ENCODE data around the gene MORF4L2. TPM values are rescaled to one million over a fixed set of nuclear protein-coding genes. Genes with fewer than 3 reads are reported as not detected.
"Not testable (repeated sequence)": the region's sequence is repeated elsewhere in the genome, so short reads cannot be mapped to it uniquely, and the experiment has no call there.

Gene MORF4L2
- total RNA-seq, 2 experiments from 2014 or later, result 201 to 212 TPM

- DNase-seq, result no peak
- Mint-ChIP-seq H3K4me1 (ENCODE audit: low read depth) (peaks cover 8% of the 10 kb centered on the region), H3K27ac (no peak overlapping the region), H3K9me3 (no peaks in the 10 kb centered on the region), H3K4me3 (no peak overlapping the region), H3K36me3 (ENCODE audit: low read depth) (no peaks in the 10 kb centered on the region), H3K27me3 (peaks cover 21% of the 10 kb centered on the region)
- no peaks in the 10 kb centered on the region for H3K9me3 ChIP-seq (ENCODE audit: control insufficient read depth in 1 of 2, insufficient read depth in 1 of 2, low read length in 2 of 2)
- CTCF ChIA-PET, result no interaction called here
- no peak overlapping the region for H3K27ac ChIP-seq (ENCODE audit: low read depth in 1 of 2, low read length in 2 of 2)
- no peak overlapping the region for H3K4me3 ChIP-seq (ENCODE audit: low read length)
- TF ChIP-seq CTCF (IDR thresholded peaks at IDR 0.05), result no peak
- no peaks in the 10 kb centered on the region for H3K4me1 ChIP-seq (ENCODE audit: insufficient read depth, low read length)
- H3K27me3 ChIP-seq (ENCODE audit: control insufficient read depth in 1 of 2, insufficient read depth in 2 of 2, low read length in 2 of 2), result peaks cover 0 to 4% of the 10 kb centered on the region in 2 experiments
- ATAC-seq (ENCODE audit: poor library complexity), result no peak
- POLR2A ChIA-PET, result no interaction called here
- intact Hi-C loops (cut with DNase I, micrococcal nuclease), result no loop called here
- H3K36me3 ChIP-seq (ENCODE audit: insufficient read depth, low read length), result no peaks in the 10 kb centered on the region
These were observed 27.6 kb downstream of the MORF4L2 start for GRCh38 chrX:103658681-103659433.

DNA sequence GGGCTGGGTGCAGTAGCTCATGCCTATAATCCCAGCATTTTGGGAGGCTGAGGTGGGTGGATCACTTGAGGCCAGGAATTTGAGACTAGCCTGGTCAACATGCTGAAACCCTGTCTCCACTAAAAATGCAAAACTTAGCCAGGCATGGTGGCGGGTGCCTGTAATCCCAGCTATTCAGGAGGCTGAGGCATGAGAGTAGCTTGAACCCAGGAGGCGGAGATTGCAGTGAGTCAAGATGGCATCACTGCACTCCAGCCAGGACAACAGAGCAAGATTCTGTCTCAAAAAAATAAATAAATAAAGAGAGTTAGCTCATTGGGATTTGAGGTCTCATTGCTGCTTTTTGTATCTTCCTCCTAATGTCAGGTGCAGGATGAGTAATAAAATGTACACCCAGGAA is 29.4 kb downstream of the MORF4L2 start:
- H3K9me3 ChIP-seq (ENCODE audit: control insufficient read depth in 1 of 2, insufficient read depth in 1 of 2, low read length in 2 of 2); ATAC-seq (ENCODE audit: poor library complexity); H3K4me1 Mint-ChIP-seq (ENCODE audit: low read depth); H3K36me3 ChIP-seq (ENCODE audit: insufficient read depth, low read length); H3K27me3 Mint-ChIP-seq; H3K4me1 ChIP-seq (ENCODE audit: insufficient read depth, low read length); H3K36me3 Mint-ChIP-seq (ENCODE audit: low read depth); H3K4me3 Mint-ChIP-seq; intact Hi-C loops (cut with DNase I, micrococcal nuclease); DNase-seq; H3K27ac Mint-ChIP-seq; H3K27ac ChIP-seq (ENCODE audit: low read depth in 1 of 2, low read length in 2 of 2); CTCF ChIA-PET; H3K4me3 ChIP-seq (ENCODE audit: low read length); POLR2A ChIA-PET; H3K9me3 Mint-ChIP-seq; H3K27me3 ChIP-seq (ENCODE audit: control insufficient read depth in 1 of 2, insufficient read depth in 2 of 2, low read length in 2 of 2): not testable (repeated sequence)

GRCh38 chrX:103656617-103657016 is 29.9 kb downstream of the MORF4L2 start:
- no peak overlapping the region for H3K27ac Mint-ChIP-seq
- DNase-seq (no peak), ATAC-seq (ENCODE audit: poor library complexity) (no peak)
- H3K27me3 Mint-ChIP-seq, result peaks cover 10% of the 10 kb centered on the region
- TF ChIP-seq CTCF (IDR thresholded peaks at IDR 0.05), result no peak
- intact Hi-C loops (cut with DNase I, micrococcal nuclease), result no loop called here
- ChIA-PET POLR2A (no interaction called here), CTCF (no interaction called here)
- Histone ChIP-seq H3K36me3 (ENCODE audit: insufficient read depth, low read length) (no peaks in the 10 kb centered on the region), H3K27ac (ENCODE audit: low read depth in 1 of 2, low read length in 2 of 2) (no peak overlapping the region), H3K4me1 (ENCODE audit: insufficient read depth, low read length) (no peaks in the 10 kb centered on the region), H3K9me3 (ENCODE audit: control insufficient read depth in 1 of 2, insufficient read depth in 1 of 2, low read length in 2 of 2) (no peaks in the 10 kb centered on the region), H3K27me3 (ENCODE audit: control insufficient read depth in 1 of 2, insufficient read depth in 2 of 2, low read length in 2 of 2) (no peaks in the 10 kb centered on the region), H3K4me3 (ENCODE audit: low read length) (no peak overlapping the region)
- H3K9me3 Mint-ChIP-seq, result no peaks in the 10 kb centered on the region
- H3K36me3 Mint-ChIP-seq (ENCODE audit: low read depth), result no peaks in the 10 kb centered on the region
- no peak overlapping the region for H3K4me3 Mint-ChIP-seq
- H3K4me1 Mint-ChIP-seq (ENCODE audit: low read depth), result peaks cover 8% of the 10 kb centered on the region

DNA sequence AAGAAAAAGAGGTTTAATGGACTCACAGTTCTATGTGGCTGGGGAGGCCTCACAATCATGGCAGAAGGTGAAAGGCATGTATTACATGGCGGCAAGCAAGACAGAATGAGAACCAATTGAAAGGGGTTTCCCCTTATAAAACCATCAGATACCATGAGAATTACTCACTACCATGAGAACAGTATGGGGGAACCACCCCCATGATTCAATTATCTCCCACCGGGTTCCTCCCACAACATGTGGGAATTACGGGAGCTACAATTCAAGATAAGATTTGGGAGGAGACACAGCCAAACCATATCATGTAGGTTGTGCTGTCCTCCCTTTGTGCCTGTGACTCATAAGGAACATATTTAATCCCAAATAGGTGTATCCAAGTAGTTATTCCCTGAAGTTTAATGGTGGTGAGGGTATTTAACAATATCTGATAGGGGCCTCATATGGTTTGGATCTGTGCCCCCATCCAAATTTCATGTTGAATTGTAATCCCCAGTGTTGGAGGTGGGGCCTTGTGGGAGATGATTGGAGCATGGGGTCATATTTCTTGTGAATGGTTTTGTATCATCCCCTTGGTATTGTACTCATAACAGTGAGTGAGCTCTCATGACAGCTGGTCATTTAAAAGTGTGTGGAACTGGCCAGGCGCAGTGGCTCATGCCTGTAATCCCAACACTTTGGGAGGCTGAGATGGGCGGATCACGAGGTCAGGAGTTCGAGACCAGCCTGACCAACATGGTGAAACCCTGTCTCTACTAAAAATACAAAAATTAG is 31.1 kb downstream of the MORF4L2 start:
- H3K4me1 Mint-ChIP-seq (ENCODE audit: low read depth); H3K36me3 ChIP-seq (ENCODE audit: insufficient read depth, low read length); H3K27me3 ChIP-seq (ENCODE audit: control insufficient read depth in 1 of 2, insufficient read depth in 2 of 2, low read length in 2 of 2); H3K4me3 Mint-ChIP-seq; ATAC-seq (ENCODE audit: poor library complexity); H3K27ac ChIP-seq (ENCODE audit: low read depth in 1 of 2, low read length in 2 of 2); H3K27ac Mint-ChIP-seq; H3K9me3 ChIP-seq (ENCODE audit: control insufficient read depth in 1 of 2, insufficient read depth in 1 of 2, low read length in 2 of 2); DNase-seq; H3K4me3 ChIP-seq (ENCODE audit: low read length); H3K4me1 ChIP-seq (ENCODE audit: insufficient read depth, low read length); H3K27me3 Mint-ChIP-seq; H3K9me3 Mint-ChIP-seq; CTCF ChIA-PET; POLR2A ChIA-PET; intact Hi-C loops (cut with DNase I, micrococcal nuclease); H3K36me3 Mint-ChIP-seq (ENCODE audit: low read depth): not testable (repeated sequence)

Measured in CD4-positive, alpha-beta T cell (primary cell).